ENCODE measurements around the gene PTTG1.

GRCh38 chr5:160468363-160468975, 46.8 kb downstream of the PTTG1 start:
- no peak for TF ChIP-seq YY1 (IDR thresholded peaks at IDR 0.05; ENCODE audit: insufficient read depth, insufficient read length)
- TF ChIP-seq ZNF274 (IDR thresholded peaks at IDR 0.05; ENCODE audit: low read depth, low read length), result no peak
